ENCODE measurements around the gene ANKS1A.
A peak's percentile ranks its signal among the peaks of the same experiment; 100 is the strongest.

Gene ANKS1A

DNA sequence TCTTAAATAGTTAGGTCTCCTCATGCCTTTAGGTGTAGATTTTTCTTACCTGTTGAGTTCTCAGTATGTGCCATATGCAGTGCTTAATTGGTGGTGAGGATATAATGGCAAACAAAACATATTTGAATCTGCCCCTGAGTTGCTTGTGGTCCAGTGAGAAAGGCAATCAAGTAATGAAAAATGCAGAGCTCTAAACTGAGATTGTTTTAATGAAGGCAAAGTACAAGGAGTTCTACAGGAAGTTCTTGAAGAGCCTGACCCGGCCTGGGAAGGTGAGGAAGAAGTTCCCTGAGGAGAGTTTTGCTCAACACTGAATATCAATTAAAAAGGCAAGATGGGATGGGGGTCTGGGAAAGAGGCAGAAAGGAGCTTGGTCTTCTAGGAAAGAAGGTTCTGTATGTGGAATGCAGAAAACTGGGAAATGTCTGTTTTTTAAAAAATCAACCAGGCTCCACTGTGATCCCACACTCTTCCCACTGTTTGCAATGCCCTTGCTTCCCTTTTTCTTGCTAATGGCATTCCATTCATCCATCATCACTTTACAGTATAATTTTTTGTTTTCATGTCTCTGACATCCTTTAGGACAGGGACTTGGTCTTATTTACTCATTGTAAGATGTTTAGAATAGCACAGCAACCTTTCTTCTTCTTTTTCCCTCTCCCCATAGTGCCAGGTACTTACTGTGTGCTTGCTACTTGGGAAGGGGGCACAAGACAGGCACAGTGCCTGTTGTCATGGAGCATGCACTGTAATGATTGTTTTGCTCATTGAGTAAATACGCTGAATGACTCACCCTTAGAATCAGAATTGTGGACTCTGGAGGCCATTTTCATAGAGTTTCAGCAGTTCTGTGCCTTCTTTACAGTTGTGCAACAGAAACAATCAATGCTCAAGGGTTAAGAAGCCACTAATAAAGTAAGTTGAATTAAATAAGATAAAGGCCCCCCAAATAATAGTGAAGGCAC is 64.3 kb downstream of the ANKS1A start:
- H3K4me3 ChIP-seq (ENCODE audit: low read depth, low read length) = no peak overlapping the region
- TF ChIP-seq, protein P1, sequence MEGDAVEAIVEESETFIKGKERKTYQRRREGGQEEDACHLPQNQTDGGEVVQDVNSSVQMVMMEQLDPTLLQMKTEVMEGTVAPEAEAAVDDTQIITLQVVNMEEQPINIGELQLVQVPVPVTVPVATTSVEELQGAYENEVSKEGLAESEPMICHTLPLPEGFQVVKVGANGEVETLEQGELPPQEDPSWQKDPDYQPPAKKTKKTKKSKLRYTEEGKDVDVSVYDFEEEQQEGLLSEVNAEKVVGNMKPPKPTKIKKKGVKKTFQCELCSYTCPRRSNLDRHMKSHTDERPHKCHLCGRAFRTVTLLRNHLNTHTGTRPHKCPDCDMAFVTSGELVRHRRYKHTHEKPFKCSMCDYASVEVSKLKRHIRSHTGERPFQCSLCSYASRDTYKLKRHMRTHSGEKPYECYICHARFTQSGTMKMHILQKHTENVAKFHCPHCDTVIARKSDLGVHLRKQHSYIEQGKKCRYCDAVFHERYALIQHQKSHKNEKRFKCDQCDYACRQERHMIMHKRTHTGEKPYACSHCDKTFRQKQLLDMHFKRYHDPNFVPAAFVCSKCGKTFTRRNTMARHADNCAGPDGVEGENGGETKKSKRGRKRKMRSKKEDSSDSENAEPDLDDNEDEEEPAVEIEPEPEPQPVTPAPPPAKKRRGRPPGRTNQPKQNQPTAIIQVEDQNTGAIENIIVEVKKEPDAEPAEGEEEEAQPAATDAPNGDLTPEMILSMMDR (conservative IDR thresholded peaks at IDR 0.05; ENCODE audit: low read depth, low read length) = no peak
- DNase-seq (ENCODE audit: low read depth) = peak; percentile 71

DNA sequence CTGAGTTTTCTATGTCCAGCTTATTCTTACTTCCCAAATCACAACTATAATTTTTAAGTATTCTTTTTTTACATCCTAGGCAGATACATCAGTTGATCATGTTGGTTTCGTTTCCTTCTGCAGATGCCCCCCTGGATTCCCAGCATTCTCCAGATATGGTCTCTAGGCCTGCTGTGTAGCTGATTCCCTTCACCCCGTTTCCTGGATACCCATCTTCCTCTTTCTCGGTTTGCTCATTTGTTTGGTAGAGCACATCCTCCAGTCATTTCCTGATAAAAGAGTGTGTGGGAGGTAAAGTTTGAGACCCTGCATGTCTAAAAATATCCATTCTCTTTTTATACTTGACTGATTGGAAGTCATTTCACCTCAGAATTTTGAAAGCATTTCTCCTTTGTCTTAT is 66.4 kb downstream of the ANKS1A start:
- TF ChIP-seq, protein P1 (conservative IDR thresholded peaks at IDR 0.05; ENCODE audit: low read depth, low read length) = no peak
- no peak for DNase-seq (ENCODE audit: low read depth)
- no peak overlapping the region for H3K4me3 ChIP-seq (ENCODE audit: low read depth, low read length)

DNA sequence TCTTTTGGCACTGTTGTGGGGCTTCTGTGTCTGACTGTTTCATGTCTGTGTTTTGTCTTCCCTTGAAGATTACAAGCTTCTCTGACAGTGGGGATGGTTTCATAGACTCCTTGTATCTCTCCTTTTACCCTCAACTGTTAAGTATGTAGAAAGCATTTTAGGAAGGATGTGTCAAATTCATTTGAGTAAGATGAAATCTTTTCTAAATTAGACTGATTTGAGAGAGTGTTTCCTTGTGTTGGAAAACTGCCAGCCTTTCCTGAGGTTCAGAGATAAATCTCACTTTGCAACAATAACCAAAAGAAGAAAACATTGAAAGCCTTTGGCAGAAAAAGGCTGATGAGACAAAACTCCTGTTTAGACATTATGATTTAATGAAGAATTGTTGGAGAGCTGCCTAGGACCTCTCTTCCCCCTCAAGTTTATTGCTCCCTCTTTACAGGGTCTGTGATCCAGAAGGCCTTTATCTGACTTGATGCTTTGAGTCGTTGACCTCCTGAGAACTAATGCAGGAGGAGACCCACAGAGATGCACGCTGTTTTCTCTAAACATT is 68.3 kb downstream of the ANKS1A start:
- DNase-seq (ENCODE audit: low read depth) = no peak
- no peak overlapping the region for H3K4me3 ChIP-seq (ENCODE audit: low read depth, low read length)
- TF ChIP-seq, protein P1 (conservative IDR thresholded peaks at IDR 0.05; ENCODE audit: low read depth, low read length) = no peak

DNA sequence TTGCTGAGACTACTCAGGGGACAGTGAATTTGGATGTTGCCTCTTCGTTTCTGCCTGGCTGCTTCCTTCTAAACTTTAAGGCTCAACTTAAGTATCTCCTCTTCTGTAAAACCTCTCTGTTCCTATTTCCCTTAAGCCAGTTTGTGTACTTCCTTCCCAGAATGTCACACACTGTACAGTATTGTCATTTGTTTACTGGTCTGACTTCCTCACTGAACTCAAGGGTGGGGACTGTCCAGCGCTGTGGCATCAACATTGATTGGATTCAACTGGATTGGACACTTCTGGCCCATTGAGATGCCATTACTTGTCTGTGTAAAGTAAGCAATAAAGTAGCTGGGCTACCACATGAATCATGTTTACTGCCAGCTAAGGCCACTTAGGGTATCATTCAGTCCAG is 69.7 kb downstream of the ANKS1A start:
- H3K4me3 ChIP-seq (ENCODE audit: low read depth, low read length) = no peak overlapping the region
- no peak for DNase-seq (ENCODE audit: low read depth)
- TF ChIP-seq, protein P1 (conservative IDR thresholded peaks at IDR 0.05; ENCODE audit: low read depth, low read length) = no peak

DNA sequence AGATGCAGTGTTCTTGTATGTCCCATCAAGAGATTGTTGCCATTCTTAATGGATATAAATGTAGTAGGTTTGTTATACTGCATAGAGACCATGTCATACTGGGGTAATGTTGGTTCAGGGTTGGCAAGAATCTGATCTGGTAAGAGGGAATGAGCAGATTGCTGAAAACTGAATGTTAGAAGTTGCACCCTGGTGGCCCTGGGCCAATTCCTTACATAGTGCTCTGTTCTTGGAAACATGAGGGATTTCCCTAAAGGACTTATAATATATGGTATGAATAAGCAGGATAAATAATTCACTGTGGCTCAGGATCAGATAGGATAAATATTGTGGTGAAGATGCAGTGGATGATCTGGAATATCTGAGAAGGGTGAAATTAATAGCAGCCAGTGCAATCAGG is 70.2 kb downstream of the ANKS1A start:
- no peak overlapping the region for H3K4me3 ChIP-seq (ENCODE audit: low read depth, low read length)
- DNase-seq (ENCODE audit: low read depth) = no peak
- TF ChIP-seq, protein P1 (conservative IDR thresholded peaks at IDR 0.05; ENCODE audit: low read depth, low read length) = no peak

DNA sequence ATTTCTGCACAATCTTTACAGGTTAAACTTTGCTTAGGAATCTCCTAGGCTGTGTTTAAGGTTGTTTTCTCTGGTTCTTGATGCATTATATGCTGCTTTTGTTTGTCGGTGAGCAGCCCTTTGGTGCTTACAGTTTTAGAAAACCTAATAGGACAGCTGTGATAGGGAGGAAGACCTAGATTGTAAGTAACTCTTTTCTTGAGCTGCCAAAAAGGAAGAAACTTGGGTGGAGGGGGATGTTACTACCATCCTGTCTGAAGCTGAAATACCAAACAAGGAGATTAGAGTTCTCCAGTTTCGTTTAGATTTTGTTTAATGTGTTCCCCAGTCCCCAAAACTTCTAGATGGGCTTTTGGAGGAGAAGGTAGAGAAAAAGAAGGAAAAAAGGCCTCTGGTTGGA is 72.0 kb downstream of the ANKS1A start:
- DNase-seq (ENCODE audit: low read depth) = no peak
- TF ChIP-seq, protein P1 (conservative IDR thresholded peaks at IDR 0.05; ENCODE audit: low read depth, low read length) = no peak

More for the DNA sequence above, 72.0 kb downstream of the ANKS1A start:
- H3K4me3 ChIP-seq (ENCODE audit: low read depth, low read length) = no peak overlapping the region

Data from choroid plexus epithelial cell (primary cell).